HG03175 (cell line): ENCODE measurements around the gene RAPGEF4.
"Not testable (repeated sequence)": the region's sequence is repeated elsewhere in the genome, so short reads cannot be mapped to it uniquely, and the experiment has no call there.

Experiments used
- ATAC-seq: cut with Tn5 transposase; IDR thresholded peaks from one replicate; pipeline ENCODE4 v1.9.1; 2021; ENCODE audit warnings: mild to moderate bottlenecking, moderate library complexity; ENCODE audit not compliant: unreplicated experiment

Gene RAPGEF4

DNA sequence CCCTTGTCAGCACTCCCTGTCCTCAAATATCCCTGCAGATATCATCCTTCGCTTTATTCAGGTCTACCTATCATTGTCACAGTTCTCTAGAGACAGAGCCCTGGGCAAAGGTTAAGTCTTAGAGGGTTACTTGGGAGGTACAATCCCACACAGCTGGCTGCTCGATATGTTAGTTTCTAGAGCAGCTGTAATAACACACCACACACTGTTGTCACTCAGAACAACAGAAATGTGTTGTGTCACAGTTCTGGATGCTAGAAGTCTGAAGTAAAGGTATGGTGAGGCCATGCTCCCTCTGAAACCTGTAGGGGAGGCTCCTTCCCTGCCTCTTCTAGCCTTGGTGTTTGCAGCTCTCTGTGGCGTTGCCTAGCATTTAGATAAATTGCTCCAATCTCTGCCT is 9.9 kb upstream of the RAPGEF4 start:
- ATAC-seq = no peak

DNA sequence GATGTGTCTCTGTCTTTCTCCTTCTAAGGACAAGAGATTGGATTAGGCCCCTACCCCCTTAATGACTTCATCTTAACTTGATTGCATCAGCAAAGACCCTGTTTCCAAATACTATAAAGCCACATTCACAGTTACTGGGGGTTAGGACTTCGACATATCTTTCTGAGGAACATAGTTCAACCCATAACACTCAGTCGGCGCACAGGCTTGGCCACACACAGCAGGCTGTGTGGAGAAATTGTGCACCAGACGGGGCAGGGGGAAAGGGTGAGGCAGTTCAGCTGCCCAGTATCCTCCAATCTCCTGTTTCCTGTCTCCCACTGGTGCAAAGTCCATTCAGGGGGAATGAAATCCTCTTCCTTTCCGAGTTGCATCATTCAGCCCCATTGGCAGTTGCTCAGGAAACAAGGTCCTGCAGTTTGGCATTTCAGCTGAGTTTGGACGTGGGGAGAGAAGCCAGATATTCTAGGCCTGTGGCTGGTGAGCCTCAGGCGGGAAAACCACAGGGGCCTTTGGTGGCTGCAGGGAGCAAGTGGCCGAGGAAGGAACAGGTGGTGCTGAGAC is 9.4 kb upstream of the RAPGEF4 start:
- ATAC-seq = no peak

DNA sequence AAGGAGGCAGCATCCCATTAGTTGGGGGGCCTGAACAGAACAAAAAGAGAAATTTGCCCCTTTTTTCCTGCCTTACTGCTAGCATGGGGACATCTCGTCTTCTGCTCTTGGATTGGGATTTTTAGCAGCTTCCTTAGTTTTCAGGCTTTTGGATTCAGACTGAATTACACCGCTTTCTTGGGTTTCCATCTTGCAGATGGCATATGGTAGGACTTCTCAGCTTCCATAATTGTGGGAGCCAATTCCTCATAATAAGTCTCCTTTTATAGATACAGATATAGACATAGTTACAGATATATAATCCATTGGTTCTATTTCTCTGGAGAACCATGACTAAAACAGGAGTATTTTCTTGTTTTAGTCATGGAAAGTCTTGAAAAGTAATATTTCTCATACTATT is 5.2 kb upstream of the RAPGEF4 start:
- ATAC-seq = no peak

DNA sequence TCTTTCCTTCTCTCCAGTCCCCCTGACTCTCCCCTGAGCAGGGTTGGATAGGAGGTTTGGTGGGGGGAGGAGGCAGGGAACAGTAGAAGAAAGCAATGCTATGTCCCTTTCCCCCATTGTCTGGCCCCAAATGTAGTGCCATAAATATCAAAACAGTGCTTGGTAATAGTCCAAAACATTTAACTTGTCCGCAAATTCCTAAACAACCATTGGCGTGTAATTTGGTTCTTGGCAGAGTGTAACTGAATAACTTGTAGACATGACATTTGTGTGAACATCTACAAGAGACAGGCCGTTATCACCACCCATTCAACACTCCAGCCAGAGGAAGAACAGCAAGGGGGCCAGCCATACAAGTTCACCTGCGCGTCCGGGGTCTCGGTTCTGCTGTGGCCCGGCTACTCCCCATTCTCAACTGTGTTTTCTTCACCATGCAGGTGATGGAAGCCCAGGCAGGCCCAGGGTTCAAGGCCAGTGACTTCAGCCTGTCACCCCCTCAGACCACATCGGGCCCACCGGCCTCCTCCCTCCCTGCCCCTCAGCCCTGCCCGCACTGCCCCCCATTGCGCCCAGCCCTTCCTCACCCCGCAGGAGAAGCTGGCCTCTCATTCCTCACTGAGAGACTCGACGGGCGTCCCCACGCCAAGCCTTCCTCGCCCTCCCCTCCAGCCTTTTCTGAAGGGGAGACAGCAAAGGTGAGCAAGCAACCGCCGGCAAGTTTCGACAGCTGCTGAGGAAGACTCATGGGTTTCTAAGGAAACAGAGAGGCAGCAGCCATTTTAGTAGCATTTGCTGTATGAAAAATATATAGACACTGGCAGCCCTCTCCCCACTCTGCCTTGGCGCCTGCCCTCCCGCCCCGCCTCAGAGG is 699 bp upstream of the RAPGEF4 start:
- ATAC-seq = no peak

DNA sequence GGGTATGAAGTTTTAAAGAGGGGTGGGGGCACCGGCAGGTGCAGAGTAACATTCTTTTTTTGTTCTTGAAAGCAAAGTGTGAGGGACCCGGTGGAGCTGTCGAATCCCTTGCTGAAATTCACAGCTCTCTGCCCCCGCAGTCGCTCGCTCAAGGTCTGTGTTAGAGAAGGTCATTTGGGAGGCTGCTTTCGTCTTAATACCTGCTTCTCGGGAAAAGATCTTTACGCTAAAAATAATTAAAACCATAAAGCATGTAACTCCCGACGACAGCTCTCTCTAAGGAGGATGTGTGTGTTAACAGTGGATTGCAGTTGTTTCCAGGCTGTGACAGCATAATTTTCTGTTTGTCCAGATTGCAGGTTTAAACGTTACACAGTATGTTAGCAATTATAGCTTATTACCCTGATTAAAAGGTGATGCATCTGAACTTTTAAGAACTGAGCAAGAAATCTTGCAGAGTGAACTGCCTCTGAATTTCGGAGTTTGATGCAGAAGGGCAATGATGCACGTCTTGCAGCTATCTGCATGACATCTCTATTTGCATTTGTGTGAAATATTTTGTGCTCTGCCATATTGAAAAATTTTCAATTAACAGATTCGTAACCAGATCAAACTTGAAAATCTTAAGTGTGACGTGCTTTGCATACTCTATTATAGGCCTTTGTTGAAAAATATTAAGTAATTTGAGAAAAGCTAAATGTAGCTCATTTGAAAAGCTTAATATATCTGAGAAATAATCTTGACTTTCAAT is 954 bp downstream of the RAPGEF4 start:
- ATAC-seq = no peak

DNA sequence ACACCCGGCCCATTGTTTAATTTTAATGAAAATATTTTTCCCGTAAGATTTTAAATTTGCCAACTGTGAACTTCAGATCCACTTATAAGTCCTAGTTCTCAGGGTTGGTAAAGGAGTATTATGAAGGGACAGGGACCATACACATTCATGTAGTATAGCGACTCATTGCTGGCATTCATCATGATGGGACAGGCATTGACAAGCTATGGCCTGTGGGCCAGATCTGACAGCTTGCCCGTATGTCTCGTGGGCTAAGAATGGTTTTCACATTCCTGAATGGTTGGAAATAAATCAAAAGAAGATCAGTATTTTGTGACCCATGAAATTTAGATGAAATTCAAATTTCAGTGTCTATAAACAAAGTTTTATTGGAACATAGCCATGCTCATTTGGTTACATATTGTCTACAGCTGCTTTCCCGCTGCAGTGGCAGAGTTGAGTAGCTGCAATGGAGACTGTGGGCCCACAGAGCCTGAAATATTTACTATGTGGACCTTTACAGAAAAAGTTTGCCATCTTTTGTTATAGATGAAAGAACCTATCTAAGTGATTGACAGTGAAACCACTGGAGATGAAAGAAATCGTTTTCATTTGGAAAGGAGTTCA is 4.1 kb downstream of the RAPGEF4 start:
- ATAC-seq = no peak

DNA sequence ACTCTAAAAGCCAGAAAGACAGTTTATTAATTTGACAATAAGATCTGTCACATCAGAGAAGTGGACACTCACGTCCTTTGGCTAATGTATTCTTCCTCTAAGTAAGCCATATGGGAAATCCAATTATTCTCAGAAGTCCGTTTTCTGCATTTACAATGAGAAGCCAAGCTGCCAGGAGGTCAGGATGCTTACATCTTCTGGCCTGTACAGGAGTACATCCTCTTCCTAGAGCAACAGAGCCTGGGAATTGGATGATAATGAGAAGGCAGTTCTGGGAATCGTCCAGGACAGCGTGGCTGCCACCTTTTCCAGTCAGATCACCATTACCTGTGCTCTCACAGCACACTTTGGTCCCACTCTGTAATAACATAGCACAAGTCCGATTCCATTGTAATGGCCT is 5.2 kb downstream of the RAPGEF4 start:
- no peak for ATAC-seq

DNA sequence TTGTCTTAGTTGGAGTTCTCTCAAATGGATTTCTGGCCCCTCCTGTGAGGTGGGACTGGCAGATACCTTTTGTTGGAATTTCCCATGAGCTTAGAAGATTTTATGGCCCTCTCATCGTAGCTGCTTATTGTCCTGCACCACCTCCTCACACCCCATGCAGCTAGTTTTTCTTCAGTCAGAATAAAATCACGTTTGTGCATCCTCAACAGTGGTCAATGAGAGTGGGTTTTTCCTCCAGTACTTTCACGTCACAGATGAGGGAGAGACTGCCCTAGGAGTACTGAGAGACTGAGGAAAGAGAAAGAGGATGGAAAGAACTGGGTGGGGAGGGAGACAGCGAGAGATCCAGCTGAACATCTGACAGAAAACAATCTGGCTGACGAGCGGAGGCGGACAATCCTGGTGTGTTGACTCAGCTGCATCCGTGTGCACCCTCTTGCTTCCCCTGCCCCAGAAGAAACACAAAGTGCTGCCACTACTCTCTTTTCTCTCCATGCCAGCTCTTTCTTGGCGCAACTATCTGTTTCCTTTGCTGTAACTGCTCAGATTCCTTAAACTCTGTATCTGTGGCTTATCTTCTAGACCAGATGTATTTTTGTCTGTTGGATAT is 7.4 kb downstream of the RAPGEF4 start:
- no peak for ATAC-seq

DNA sequence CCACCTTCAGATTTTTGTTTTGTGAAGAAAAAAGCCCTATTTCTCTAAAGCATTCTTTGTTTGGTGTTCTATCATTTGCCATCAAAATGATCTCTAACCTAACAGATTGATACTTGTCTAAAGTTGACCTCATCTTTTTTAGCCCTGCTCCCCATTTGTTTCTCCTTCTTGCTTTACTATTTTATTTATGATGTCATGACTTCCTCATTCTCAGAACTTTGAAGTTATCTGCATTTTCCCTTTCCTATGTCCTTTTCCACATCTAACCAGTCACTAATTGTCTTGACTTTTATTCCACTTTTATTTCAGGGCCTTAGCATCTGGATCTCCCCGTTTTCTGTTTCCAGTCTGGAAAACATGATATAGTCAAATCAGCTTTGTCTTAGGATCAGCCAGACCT is 8.3 kb downstream of the RAPGEF4 start:
- ATAC-seq = no peak

DNA sequence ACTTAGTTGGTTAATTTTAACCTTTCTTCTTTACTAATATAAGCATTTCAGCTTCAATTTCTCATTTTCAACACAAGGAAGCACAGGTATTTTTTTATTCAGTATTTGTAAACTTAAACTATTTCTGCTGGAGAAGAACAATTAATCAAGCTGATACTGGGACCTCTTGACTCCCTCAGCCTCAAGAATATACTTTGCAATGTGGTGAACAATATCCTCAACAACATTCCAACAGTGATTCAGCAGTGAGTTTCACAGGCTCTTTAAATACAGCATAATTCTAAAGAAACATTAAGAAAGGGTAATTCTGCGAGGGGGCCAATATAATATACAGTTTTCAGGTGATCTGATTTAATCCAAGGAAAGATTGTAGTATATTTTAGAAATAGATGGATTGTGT is 10.0 kb downstream of the RAPGEF4 start:
- ATAC-seq = no peak

DNA sequence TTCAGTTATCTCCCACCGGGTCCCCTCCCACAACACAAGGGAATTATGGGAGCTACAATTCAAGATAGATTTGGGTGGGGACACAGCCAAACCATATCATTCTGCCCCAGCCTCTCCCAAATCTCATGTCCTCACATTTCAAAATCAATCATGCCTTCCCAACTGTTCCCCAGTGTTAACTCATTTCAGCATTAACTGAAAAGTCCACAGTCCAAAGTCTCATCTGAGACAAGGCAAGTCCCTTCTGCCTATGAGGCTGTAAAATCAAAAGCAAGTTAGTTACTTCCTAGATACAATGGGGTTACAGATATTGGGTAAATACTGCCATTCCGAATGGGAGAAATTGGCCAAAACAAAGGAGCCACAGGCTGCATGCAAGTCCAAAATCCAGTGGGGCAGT is 12.9 kb downstream of the RAPGEF4 start:
- ATAC-seq = not testable (repeated sequence)

DNA sequence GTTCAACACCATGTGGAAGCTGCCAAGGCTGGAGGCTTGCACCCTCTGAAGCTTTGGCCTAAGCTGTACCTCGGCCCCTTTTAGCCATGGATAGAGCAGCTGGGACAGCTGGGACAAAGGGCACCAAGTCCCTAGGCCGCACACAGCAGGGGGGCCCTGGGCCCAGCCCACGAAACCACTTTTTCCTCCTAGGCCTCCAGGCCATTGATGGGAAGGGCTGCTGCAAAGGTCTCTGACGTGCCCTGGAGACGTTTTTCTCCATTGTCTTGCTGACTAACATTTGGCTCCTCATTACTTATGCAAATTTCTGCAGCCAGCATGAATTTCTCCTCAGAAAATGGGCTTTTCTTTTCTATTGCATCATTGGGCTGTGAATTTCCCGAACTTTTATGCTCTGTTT is 13.7 kb downstream of the RAPGEF4 start:
- ATAC-seq = no peak

DNA sequence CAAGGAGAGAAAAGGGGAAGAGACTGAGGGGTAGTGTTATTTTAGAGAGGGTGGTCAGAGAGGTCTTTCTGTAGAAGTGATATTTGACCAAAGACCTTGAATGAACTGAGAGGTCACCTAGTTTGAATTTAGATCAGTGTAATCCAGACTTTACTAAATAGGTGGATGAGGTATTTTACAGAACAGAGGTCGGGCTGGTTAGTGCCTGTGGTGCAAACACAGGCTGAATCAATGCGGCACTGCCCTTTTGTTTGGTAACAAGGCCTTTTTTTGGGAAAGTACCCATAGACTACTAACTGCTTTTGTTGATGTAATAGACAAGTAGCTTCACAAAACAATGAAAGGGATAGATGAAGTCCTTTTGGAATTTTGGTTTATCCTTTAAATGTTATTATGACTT is 15.9 kb downstream of the RAPGEF4 start:
- no peak for ATAC-seq

DNA sequence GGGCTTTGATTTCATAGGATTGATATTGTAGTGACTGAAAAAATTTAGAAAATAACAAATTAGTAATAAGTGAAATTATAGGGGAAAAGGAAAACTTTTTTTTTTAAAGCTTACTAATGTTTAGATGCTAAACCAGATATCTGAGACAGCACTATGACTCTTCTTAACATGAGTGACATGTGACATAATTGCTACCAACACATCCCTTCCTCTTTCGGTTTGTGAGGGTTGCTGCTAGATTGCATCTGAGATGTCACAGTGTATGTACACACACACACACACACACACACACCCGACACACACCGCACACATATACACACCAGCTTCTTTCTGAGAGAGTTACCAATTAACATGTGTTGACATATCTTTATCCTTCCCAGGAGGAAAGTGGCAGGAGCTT is 18.0 kb downstream of the RAPGEF4 start:
- no peak for ATAC-seq

DNA sequence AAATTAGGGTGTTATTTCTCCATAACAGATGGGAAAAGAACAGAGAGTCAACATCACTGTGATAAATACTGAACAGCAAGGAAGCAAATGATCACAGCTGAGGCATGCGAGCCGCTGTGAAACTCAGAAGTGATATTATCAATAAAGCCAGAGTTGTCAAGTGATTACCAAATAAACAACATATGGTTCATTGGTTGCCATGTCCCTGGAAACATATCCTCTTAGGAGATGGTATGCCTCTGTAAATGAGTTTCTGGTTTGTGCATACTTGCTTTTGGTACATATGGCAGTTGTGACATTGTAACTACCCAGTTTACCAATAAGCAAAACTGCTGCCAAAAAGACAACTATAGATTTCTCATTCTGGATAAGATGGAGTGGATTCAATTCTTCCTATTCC is 23.8 kb downstream of the RAPGEF4 start:
- ATAC-seq = no peak

DNA sequence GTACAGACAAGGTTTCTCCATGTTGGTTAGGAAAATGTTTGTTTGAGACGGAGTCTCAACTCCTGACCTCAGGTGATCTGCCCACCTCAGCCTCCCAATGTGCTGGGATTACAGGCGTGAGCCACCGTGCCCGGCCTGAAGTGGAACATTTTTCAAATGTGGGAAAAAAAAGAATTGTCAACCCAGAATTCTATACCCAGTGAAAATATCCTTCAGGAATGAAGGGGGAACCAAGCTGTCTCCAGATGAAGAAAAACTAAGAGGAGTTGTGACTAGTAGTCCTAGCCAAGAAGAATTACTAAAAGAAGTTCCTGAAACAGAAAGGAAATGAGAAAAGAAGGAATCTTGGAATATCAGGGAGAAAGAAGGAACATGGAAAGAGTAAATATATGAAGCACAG is 25.7 kb downstream of the RAPGEF4 start:
- ATAC-seq = no peak

DNA sequence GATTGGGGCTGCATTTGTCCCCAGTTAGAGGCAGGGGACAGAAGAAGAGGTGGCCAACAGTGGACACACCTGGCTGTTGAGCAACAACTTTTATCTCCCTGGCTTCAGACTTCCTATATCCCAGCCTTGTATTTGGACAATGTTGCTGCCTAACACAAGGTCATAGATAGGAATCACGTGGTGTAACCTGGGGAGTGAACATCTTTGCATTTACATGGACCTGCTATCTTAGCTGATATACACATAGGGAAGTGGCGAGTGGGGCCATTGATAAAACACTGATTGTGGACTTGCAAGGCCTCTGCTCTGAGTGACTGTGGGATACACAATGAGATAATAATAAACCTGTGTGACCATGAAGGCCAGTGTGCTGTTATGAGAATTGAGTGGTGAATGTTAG is 26.9 kb downstream of the RAPGEF4 start:
- ATAC-seq = no peak

DNA sequence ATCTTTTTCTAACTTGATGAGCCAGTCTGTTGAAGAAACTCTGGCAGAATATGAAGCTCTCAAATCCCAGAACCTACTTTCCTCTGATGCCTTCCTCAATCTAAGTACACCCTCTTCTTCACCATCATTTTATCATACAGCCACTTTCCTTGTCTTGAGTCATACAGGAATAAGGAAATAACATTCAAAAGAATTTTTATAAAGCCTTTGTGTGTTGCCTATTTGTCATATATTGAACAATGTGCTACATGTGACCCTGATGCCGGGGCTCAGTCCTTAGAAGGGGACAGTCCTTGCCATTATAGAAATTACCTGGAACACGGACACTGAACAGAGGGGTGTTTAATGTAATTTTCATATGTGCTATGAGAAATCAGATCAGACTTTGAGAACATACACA is 27.4 kb downstream of the RAPGEF4 start:
- no peak for ATAC-seq

DNA sequence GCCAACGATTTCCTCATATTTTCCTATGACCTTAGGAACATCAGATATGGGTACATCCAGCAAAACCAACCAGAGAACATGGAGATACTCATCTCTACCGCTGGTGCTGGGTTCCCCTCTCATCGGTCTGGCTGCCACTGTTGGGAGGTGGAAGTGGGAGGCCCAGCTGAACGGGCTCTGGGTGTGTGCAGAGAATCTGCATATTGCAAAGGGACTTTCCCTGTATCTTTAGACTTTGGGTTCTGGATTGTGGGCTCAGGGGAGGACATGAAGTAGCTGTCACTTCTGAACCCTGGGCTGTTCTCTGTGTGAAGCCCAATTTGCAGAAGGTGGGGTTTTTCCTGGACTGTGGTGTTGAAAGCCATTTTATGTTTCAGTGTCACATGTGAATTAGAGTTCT is 30.0 kb downstream of the RAPGEF4 start:
- no peak for ATAC-seq

DNA sequence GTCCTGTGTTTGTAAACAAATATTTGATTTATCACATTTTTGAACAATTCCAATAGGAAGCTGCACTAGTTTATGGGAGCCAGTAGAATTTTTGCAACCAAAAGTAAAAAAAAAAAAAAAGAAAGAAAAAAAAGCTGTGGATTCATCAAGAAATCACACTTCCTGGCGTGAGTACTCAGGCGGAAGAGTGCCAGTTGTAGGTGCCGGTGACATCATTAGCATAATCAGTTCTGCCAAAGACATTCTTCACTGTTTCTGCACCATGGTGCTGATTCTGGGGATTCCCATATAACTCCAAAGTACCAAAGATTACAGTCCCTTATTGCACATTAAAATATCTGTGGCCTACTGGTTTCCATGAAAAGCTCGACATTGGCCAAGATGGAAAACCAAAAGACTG is 32.8 kb downstream of the RAPGEF4 start:
- ATAC-seq = no peak

DNA sequence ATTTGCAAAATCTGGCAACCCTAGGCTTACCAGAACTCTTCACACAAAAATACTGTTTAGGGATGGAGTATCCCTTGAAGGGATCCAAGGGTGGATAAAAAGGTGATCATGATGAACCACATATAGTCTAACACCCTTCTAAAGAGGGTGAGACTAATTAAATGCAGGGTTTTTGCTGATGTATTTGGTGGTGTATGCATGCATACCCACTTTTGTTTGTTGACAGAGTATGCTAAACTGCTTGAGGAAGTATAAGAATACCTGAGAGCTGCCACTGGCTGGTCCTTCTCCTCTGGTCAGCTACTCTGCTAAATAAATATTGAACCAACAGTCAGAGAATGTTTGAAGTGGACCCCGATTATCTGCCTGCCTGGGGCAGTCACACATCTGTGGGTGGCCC is 34.2 kb downstream of the RAPGEF4 start:
- ATAC-seq = no peak
